Endothelial cell of umbilical vein (primary cell): ENCODE results near the gene MAGEB17. TPM values are rescaled to one million over a fixed set of nuclear protein-coding genes. Genes with fewer than 3 reads are reported as not detected.

Experiments
- BruUV-seq: library from RNA; stranded (reverse); fragments of 400-500 nt; replicated peaks from 2 replicates; lab custom pipeline; 2021; lab: Mats Ljungman, UMichigan
- CTCF ChIA-PET: fragments of 300-600, 350-600 bp; sonication (Branson Sonifier 250); formaldehyde crosslinking; loops from one replicate; lab custom pipeline; 2021; ENCODE audit warnings: antibody characterized with exemption, inconsistent platforms; lab: Charles Lee
- POLR2A ChIA-PET: fragments of 300-600, 350-600 bp; sonication (Branson Sonifier 250); formaldehyde crosslinking; loops from one replicate; lab custom pipeline; 2021; ENCODE audit warnings: antibody characterized with exemption, inconsistent platforms; lab: Charles Lee
- DNase-seq: peaks from one replicate; pipeline ENCODE4 v3.0.0-alpha.2; 2011; ENCODE audit warnings: low read depth, low spot score
- FAIRE-seq: peaks from 2 replicates; lab custom pipeline; 2011; peaks lifted over from hg19 to GRCh38; lab: Jason Lieb, UNC
- H2AFZ ChIP-seq: 2 replicates; pipeline ENCODE4 v1.6.0; 2012; ENCODE audit warnings: low read depth, low read length, control low read depth, inconsistent platforms
- H3K27ac ChIP-seq: 2 replicates; pipeline ENCODE4 v1.5.1; 2011; ENCODE audit warnings: low read depth, mild to moderate bottlenecking, control low read depth, low read length, moderate library complexity; ENCODE audit not compliant: insufficient read depth
- H3K27me3 ChIP-seq, 2 experiments: 2 replicates each; pipeline versions ENCODE4 v1.6.0 to v1.6.1; 2011; ENCODE audit warnings: low read length in 2 of 2, mixed read lengths in 1 of 2; ENCODE audit not compliant: control insufficient read depth in 2 of 2, insufficient read depth in 2 of 2
- H3K36me3 ChIP-seq, 2 experiments: 2 replicates in 1 of 2; 3 replicates in 1 of 2; pipeline ENCODE4 v1.5.1; 2011; ENCODE audit warnings: low read length in 2 of 2, mild to moderate bottlenecking in 1 of 2, moderate library complexity in 1 of 2; ENCODE audit not compliant: control insufficient read depth in 2 of 2, insufficient read depth in 2 of 2; ENCODE audit errors: extremely low read depth in 1 of 2
- H3K4me1 ChIP-seq: 3 replicates; pipeline ENCODE4 v1.5.1; 2011; ENCODE audit warnings: mild to moderate bottlenecking, low read length; ENCODE audit not compliant: control insufficient read depth, insufficient read depth; ENCODE audit errors: extremely low read depth
- H3K4me2 ChIP-seq: 2 replicates; pipeline ENCODE4 v1.6.1; 2011; ENCODE audit warnings: low read length, control low read depth, mixed read lengths; ENCODE audit not compliant: insufficient read depth
- H3K4me3 ChIP-seq, 3 experiments: fragments of 200-600 bp in 1 of 3; sonication (generic), shearing (Covaris generic) in 1 of 3; replicated peaks in 1 of 3; 2 replicates each; pipeline ENCODE4 v1.5.1; 2011 to 2016; ENCODE audit warnings: control low read depth in 3 of 3, low read length in 3 of 3, mild to moderate bottlenecking in 2 of 3, inconsistent platforms in 1 of 3, low read depth in 1 of 3, moderate library complexity in 1 of 3; ENCODE audit not compliant: insufficient read depth in 1 of 3
- H3K79me2 ChIP-seq: 2 replicates; pipeline ENCODE4 v1.6.0; 2012; ENCODE audit warnings: low read length, inconsistent platforms; ENCODE audit not compliant: control insufficient read depth, insufficient read depth
- H3K9ac ChIP-seq: replicated peaks from 2 replicates; pipeline ENCODE3; 2011; ENCODE audit warnings: low read length, control low read depth; ENCODE audit not compliant: insufficient read depth; ENCODE audit errors: extremely low read depth
- H3K9me1 ChIP-seq: replicated peaks from 3 replicates; pipeline ENCODE4 v1.6.0; 2011; ENCODE audit warnings: mild to moderate bottlenecking, low read length; ENCODE audit not compliant: control insufficient read depth, insufficient read depth; ENCODE audit errors: extremely low read depth
- H3K9me3 ChIP-seq: replicated peaks from 2 replicates; pipeline ENCODE4 v1.5.1; 2012; ENCODE audit warnings: low read length, inconsistent platforms; ENCODE audit not compliant: control insufficient read depth, insufficient read depth
- H4K20me1 ChIP-seq: replicated peaks from 2 replicates; pipeline ENCODE3; 2011; ENCODE audit warnings: mild to moderate bottlenecking, low read length; ENCODE audit not compliant: control insufficient read depth, insufficient read depth; ENCODE audit errors: extremely low read depth
- CTCF ChIP-seq, 2 donors: IDR thresholded peaks; 1 replicate in 1 of 2; 2 replicates in 1 of 2; pipeline ENCODE4 v1.5.1; 2011; ENCODE audit warnings: low read length in 2 of 2, mild to moderate bottlenecking in 2 of 2, moderate library complexity in 2 of 2, control low read depth in 1 of 2, inconsistent platforms in 1 of 2, low read depth in 1 of 2; ENCODE audit not compliant: insufficient read depth in 1 of 2; ENCODE audit errors: extremely low read depth in 1 of 2
- EZH2 ChIP-seq: IDR thresholded peaks from 2 replicates; pipeline ENCODE4 v1.6.1; 2012; ENCODE audit warnings: borderline replicate concordance, low read depth, mild to moderate bottlenecking, moderate library complexity, low read length, inconsistent platforms; ENCODE audit not compliant: severe bottlenecking
- FOS ChIP-seq: IDR thresholded peaks from 2 replicates; pipeline ENCODE4 v1.6.1; 2011; ENCODE audit warnings: mild to moderate bottlenecking, low read length, moderate library complexity, borderline replicate concordance; ENCODE audit not compliant: insufficient read depth
- GATA2 ChIP-seq: IDR thresholded peaks from 2 replicates; pipeline ENCODE4 v1.7.0; 2011; ENCODE audit warnings: low read depth, mild to moderate bottlenecking, moderate library complexity, mixed read lengths, low read length; ENCODE audit not compliant: insufficient read length, insufficient read depth
- JUN ChIP-seq: IDR thresholded peaks from 2 replicates; pipeline ENCODE4 v1.6.1; 2011; ENCODE audit warnings: borderline replicate concordance, low read depth; ENCODE audit not compliant: insufficient read length, insufficient read depth
- MAX ChIP-seq: IDR thresholded peaks from 2 replicates; pipeline ENCODE4 v1.6.1; 2011; ENCODE audit not compliant: insufficient read depth, insufficient read length
- MYC ChIP-seq: IDR thresholded peaks from one replicate; pipeline ENCODE4 v1.6.1; 2011; ENCODE audit warnings: mild to moderate bottlenecking, low read depth, low read length
- POLR2A ChIP-seq: IDR thresholded peaks from 2 replicates; pipeline ENCODE4 v1.6.1; 2012; ENCODE audit warnings: low read depth, mild to moderate bottlenecking, control low read depth, low read length
- POLR2AphosphoS5 ChIP-seq: IDR thresholded peaks from 2 replicates; pipeline ENCODE4 v1.6.1; 2012; ENCODE audit warnings: low read depth, mild to moderate bottlenecking, control low read depth, low read length, moderate library complexity; ENCODE audit not compliant: insufficient read depth
- dilution Hi-C: fragments of 300-500 bp; cut with MboI; formaldehyde crosslinking; loops from one replicate; pipeline ENCODE4 v1.15.0; 2019; ENCODE audit warnings: low sequenced_read_pairs; ENCODE audit not compliant: extremely low pct_ligation_motif_present
- intact Hi-C: fragments of 100-400 bp; cut with micrococcal nuclease; formaldehyde crosslinking; loops from one replicate; pipeline ENCODE4 v1.10.0; 2022
- polyA plus RNA-seq, 4 experiments: library from polyadenylated mRNA; depleted of rRNA in 3 of 4; stranded (reverse) in 3 of 4; unstranded in 1 of 4; fragments of >200 nt; gene quantifications; 2 replicates each; pipeline versions ENCODE4 v1.2.1 to v1.2.3, GENCODE V29; 2011 to 2012; ENCODE audit warnings: missing spikeins in 1 of 4
- total RNA-seq: library from RNA; stranded (reverse); gene quantifications from 2 replicates; pipeline ENCODE4 v1.2.3, GENCODE V29; 2021

The MAGEB17 gene
- total and polyA plus RNA-seq, 2 donors (not counting 3 experiments of a cell fraction or from before 2014, with no cell fraction given), result not detected

GRCh38 chrX:16162391-16162790 is 4.9 kb upstream of the MAGEB17 start:
- BruUV-seq, result no TSS peak
- CTCF ChIA-PET, result no interaction called here
- Histone ChIP-seq H4K20me1 (no peaks in the 10 kb centered on the region), H3K79me2 (no peaks in the 10 kb centered on the region), H3K4me3 (no peak overlapping the region), H3K4me2 (no peak overlapping the region), H3K9ac (no peak overlapping the region), H2AFZ (no peak overlapping the region), H3K27me3 (no peaks in the 10 kb centered on the region), H3K9me1 (no peaks in the 10 kb centered on the region), H3K36me3 (no peaks in the 10 kb centered on the region), H3K27ac (no peak overlapping the region), H3K4me1 (no peaks in the 10 kb centered on the region), H3K9me3 (no peaks in the 10 kb centered on the region)
- TF ChIP-seq GATA2 (no peak), MYC (no peak), FOS (no peak), EZH2 (no peak), JUN (no peak)
- intact Hi-C loops, result no loop called here
- DNase-seq (no peak), FAIRE-seq (no peak)
- dilution Hi-C loops, result no loop called here
- POLR2A ChIA-PET, result no interaction called here

GRCh38 chrX:16164748-16165147 is 2.5 kb upstream of the MAGEB17 start:
- Histone ChIP-seq H3K4me1 (no peaks in the 10 kb centered on the region), H3K9me3 (no peaks in the 10 kb centered on the region), H3K27me3 (no peaks in the 10 kb centered on the region), H3K9ac (no peak overlapping the region), H3K79me2 (no peaks in the 10 kb centered on the region), H3K27ac (no peak overlapping the region), H3K9me1 (no peaks in the 10 kb centered on the region), H3K4me3 (no peak overlapping the region), H3K4me2 (no peak overlapping the region), H3K36me3 (no peaks in the 10 kb centered on the region), H4K20me1 (no peaks in the 10 kb centered on the region), H2AFZ (no peak overlapping the region)
- CTCF ChIA-PET, result no interaction called here
- dilution Hi-C loops, result no loop called here
- no TSS peak for BruUV-seq
- DNase-seq, result no peak
- intact Hi-C loops, result no loop called here
- POLR2A ChIA-PET, result interaction anchor here (0.7 kb wide), 1 partner anchor 21 kb away, joined by 3 read pairs; no protein-coding TSS in a partner anchor
- TF ChIP-seq POLR2AphosphoS5 (no peak), MAX (no peak), JUN (no peak), GATA2 (no peak), POLR2A (no peak), CTCF (IDR thresholded peaks at IDR 0.05; ENCODE audit: extremely low read depth in 1 of 2, insufficient read depth in 1 of 2, low read depth in 1 of 2, low read length in 2 of 2) (no peak), EZH2 (no peak), MYC (no peak), FOS (no peak)
- no peak for FAIRE-seq
